Stimulated activated CD4-positive, alpha-beta T cell treated with anti-CD3 and anti-CD28 coated beads, Interleukin-12 subunit alpha, Interleukin-12 subunit beta, amount 100 ng/mL, for 48 hours (primary cell): ENCODE measurements around the gene CD34.
"Not testable (repeated sequence)": the region's sequence is repeated elsewhere in the genome, so short reads cannot be mapped to it uniquely, and the experiment has no call there.

Experiments used
- DNase-seq, 3 donors: peaks; one replicate each; pipeline ENCODE4 v3.0.0-alpha.2; 2020; ENCODE audit warnings: low read depth in 2 of 3, low spot score in 1 of 3

Gene CD34

GRCh38 chr1:207933205-207933800 is 22.4 kb upstream of the CD34 start:
- no peak for DNase-seq

GRCh38 chr1:207926984-207927383 is 16.1 kb upstream of the CD34 start:
- DNase-seq: no peak

- DNase-seq: not testable (repeated sequence)
These were observed 15.0 kb upstream of the CD34 start for GRCh38 chr1:207925969-207926368.

- no peak for DNase-seq
These were observed 14.3 kb upstream of the CD34 start for GRCh38 chr1:207925210-207925609.

GRCh38 chr1:207923561-207923960 is 12.6 kb upstream of the CD34 start:
- DNase-seq: no peak

GRCh38 chr1:207923121-207923520 is 12.2 kb upstream of the CD34 start:
- DNase-seq: no peak

GRCh38 chr1:207922554-207922953 is 11.6 kb upstream of the CD34 start:
- no peak for DNase-seq

- DNase-seq: no peak
These were observed 10.4 kb upstream of the CD34 start for GRCh38 chr1:207921321-207921720.

- DNase-seq: no peak
These were observed 9.6 kb upstream of the CD34 start for GRCh38 chr1:207920444-207921021.

GRCh38 chr1:207919523-207920170 is 8.7 kb upstream of the CD34 start:
- no peak for DNase-seq

GRCh38 chr1:207918581-207918980 is 7.7 kb upstream of the CD34 start:
- no peak for DNase-seq

GRCh38 chr1:207918011-207918410 is 7.1 kb upstream of the CD34 start:
- no peak for DNase-seq

GRCh38 chr1:207917080-207917479 is 6.2 kb upstream of the CD34 start:
- no peak for DNase-seq

GRCh38 chr1:207913951-207914350 is 3.0 kb upstream of the CD34 start:
- DNase-seq: no peak

- no peak for DNase-seq
These were observed 1.2 kb upstream of the CD34 start for GRCh38 chr1:207911856-207912760.

GRCh38 chr1:207909687-207910086 is 1.2 kb downstream of the CD34 start:
- no peak for DNase-seq

GRCh38 chr1:207908107-207908734 is 2.7 kb downstream of the CD34 start:
- DNase-seq: no peak

- no peak for DNase-seq
These were observed 6.5 kb downstream of the CD34 start for GRCh38 chr1:207904391-207904790.

- no peak for DNase-seq
These were observed 7.2 kb downstream of the CD34 start for GRCh38 chr1:207903767-207904166.

GRCh38 chr1:207903053-207903452 is 7.9 kb downstream of the CD34 start:
- no peak for DNase-seq

GRCh38 chr1:207902566-207902965 is 8.4 kb downstream of the CD34 start:
- no peak for DNase-seq
